K562 (cell line): ENCODE measurements around the gene NUTF2. TPM values are rescaled to one million over a fixed set of nuclear protein-coding genes. Genes with fewer than 3 reads are reported as not detected.

Source experiments
- CEBPB ChIP-seq: fragments of 450-650 bp; IDR thresholded peaks from 2 replicates; pipeline ENCODE4 v1.6.1; 2016; ENCODE audit warnings: missing genetic modification characterization, missing compliant biosample characterization
- EGR1 ChIP-seq: fragments of 450-650 bp; conservative IDR thresholded peaks from 2 replicates; pipeline ENCODE4 v1.6.1; 2017; ENCODE audit warnings: mild to moderate bottlenecking
- MAFF ChIP-seq: IDR thresholded peaks from 2 replicates; pipeline ENCODE4 v1.6.1; 2012; ENCODE audit warnings: low read length, improper control_type of control experiment
- MIER1 ChIP-seq: fragments of 450-650 bp; IDR thresholded peaks from 2 replicates; pipeline ENCODE4 v1.6.1; 2016; ENCODE audit warnings: antibody characterized with exemption, mild to moderate bottlenecking, low read depth
- NR4A1 ChIP-seq, 2 experiments: fragments of 250-450 bp in 1 of 2; fragments of 450-650 bp in 1 of 2; sonication (Bioruptor Pico) in 1 of 2; IDR thresholded peaks; 2 replicates each; pipeline versions ENCODE4 v1.4.0 to v1.6.1; 2016 to 2020; ENCODE audit warnings: mild to moderate bottlenecking in 2 of 2, missing compliant biosample characterization in 1 of 2, missing genetic modification characterization in 1 of 2, moderate library complexity in 1 of 2
- THRAP3 ChIP-seq: fragments of 450-650 bp; IDR thresholded peaks from 2 replicates; pipeline ENCODE4 v1.6.1; 2016; ENCODE audit warnings: mild to moderate bottlenecking, inconsistent platforms, borderline replicate concordance
- XRCC5 ChIP-seq: fragments of 200-400 bp; formaldehyde crosslinking; IDR thresholded peaks from 2 replicates; pipeline ENCODE4 v1.6.1; 2017; ENCODE audit warnings: low read depth, mild to moderate bottlenecking, low read length
- ZBTB7A ChIP-seq: IDR thresholded peaks from 2 replicates; pipeline ENCODE4 v1.6.1; 2011; ENCODE audit warnings: low read depth, mild to moderate bottlenecking, low read length, moderate library complexity, borderline replicate concordance; ENCODE audit not compliant: control insufficient read depth
- ZFX ChIP-seq: sonication (generic); formaldehyde crosslinking; IDR thresholded peaks from 2 replicates; pipeline ENCODE4 v1.8.0; 2022; ENCODE audit warnings: mild to moderate bottlenecking, missing genetic modification reagents, moderate library complexity
- ZNF41 ChIP-seq: fragments of 250-450 bp; sonication (Bioruptor Pico); conservative IDR thresholded peaks from 2 replicates; pipeline ENCODE4 v1.4.0; 2020; ENCODE audit warnings: mild to moderate bottlenecking
- ZNF583 ChIP-seq: fragments of 250-450 bp; sonication (Bioruptor Pico); IDR thresholded peaks from 2 replicates; pipeline ENCODE4 v1.4.0; 2020
- polyA plus RNA-seq, 8 experiments: library from polyadenylated mRNA; depleted of rRNA in 4 of 8; stranded (reverse) in 5 of 8; unstranded in 3 of 8; fragments of >200 nt; fragmentation: Nextera tagmentation in 2 of 8; fragmentation: Illumina TruSeq in 1 of 8; extraction: Ambion mirVana in 2 of 8; extraction: Trizol in 1 of 8; gene quantifications; 2 replicates each; pipeline versions ENCODE4 v1.2.1 to v1.2.3, GENCODE V29; 2011 to 2014; ENCODE audit warnings: inconsistent platforms in 1 of 8, missing spikeins in 1 of 8
- total RNA-seq, 7 experiments: library from RNA; depleted of rRNA in 6 of 7; stranded (reverse); fragments of >200 nt in 6 of 7; fragmentation: Illumina TruSeq in 2 of 7; extraction: Trizol in 2 of 7; gene quantifications; 2 replicates each; pipeline versions ENCODE4 v1.2.1 to v1.2.3, GENCODE V29; 2011 to 2021; ENCODE audit warnings: low replicate concordance in 1 of 7
- TF ChIP-seq, protein P1 (sequence below), 2 experiments: fragments of 150-350 bp in 1 of 2; IDR thresholded peaks; 2 replicates each; pipeline ENCODE4 v1.6.1; 2012 to 2016; ENCODE audit warnings: low read depth in 2 of 2, low read length in 2 of 2, mild to moderate bottlenecking in 1 of 2, moderate library complexity in 1 of 2
- TF ChIP-seq, protein P2 (sequence below): sonication (generic); formaldehyde crosslinking; IDR thresholded peaks from 2 replicates; pipeline ENCODE4 v1.8.0; 2022; ENCODE audit warnings: mild to moderate bottlenecking, missing genetic modification reagents, borderline replicate concordance
- TF ChIP-seq, protein P3 (sequence below), 2 experiments: fragments of 450-650 bp in 1 of 2; sonication (generic) in 1 of 2; formaldehyde crosslinking; conservative IDR thresholded peaks; 2 replicates each; pipeline versions ENCODE4 v1.4.0 to v1.8.1; 2020 to 2022; ENCODE audit warnings: mild to moderate bottlenecking in 1 of 2, missing genetic modification reagents in 1 of 2
- TF ChIP-seq, protein P4 (sequence below): fragments of 200-800 bp; sonication (Bioruptor generic); IDR thresholded peaks from 2 replicates; pipeline ENCODE4 v1.6.1; 2017; ENCODE audit warnings: missing genetic modification characterization, missing compliant biosample characterization
- TF ChIP-seq, protein P5 (sequence below): sonication (generic); formaldehyde crosslinking; IDR thresholded peaks from 2 replicates; pipeline ENCODE4 v1.8.0; 2022; ENCODE audit warnings: missing genetic modification reagents, mild to moderate bottlenecking, borderline replicate concordance

The NUTF2 gene
- total and polyA plus RNA-seq, 9 of the 15 experiments (the other 6 are each of a cell fraction or from before 2014, with no cell fraction given): 106 to 248 (median 147) TPM

DNA sequence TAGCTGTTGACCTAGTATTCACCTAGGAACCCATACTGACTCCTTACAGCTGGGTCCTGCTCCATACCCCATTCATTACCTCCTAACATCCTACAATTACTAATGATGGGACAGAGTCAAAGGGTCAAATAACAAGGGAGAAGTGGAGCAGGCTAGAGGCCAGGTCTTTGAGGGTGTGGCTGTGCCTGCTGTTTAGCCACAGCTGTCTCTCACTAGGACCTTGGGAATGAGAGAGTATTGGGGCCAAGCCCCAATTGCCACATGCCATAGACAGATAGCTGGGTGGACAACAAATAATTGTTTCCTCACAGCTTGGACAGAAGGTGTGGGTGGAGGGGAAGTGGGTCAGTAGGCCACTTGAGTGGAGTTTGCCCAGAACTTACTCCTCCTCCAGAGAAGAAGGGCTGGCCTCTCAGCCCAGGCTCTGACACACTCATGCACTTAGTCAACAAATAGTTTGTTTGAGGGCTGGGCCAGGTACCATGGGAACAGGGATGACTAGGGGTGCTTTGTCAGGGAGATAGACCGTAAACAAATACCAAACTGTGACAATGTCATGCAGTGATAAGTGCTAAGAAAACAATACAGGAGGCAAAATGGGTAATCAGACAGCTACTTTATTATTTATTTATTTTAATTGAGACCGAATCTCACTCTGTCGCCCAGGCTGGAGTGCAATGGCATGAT is 11.0 kb downstream of the NUTF2 start (continued):
- TF ChIP-seq, protein P1, sequence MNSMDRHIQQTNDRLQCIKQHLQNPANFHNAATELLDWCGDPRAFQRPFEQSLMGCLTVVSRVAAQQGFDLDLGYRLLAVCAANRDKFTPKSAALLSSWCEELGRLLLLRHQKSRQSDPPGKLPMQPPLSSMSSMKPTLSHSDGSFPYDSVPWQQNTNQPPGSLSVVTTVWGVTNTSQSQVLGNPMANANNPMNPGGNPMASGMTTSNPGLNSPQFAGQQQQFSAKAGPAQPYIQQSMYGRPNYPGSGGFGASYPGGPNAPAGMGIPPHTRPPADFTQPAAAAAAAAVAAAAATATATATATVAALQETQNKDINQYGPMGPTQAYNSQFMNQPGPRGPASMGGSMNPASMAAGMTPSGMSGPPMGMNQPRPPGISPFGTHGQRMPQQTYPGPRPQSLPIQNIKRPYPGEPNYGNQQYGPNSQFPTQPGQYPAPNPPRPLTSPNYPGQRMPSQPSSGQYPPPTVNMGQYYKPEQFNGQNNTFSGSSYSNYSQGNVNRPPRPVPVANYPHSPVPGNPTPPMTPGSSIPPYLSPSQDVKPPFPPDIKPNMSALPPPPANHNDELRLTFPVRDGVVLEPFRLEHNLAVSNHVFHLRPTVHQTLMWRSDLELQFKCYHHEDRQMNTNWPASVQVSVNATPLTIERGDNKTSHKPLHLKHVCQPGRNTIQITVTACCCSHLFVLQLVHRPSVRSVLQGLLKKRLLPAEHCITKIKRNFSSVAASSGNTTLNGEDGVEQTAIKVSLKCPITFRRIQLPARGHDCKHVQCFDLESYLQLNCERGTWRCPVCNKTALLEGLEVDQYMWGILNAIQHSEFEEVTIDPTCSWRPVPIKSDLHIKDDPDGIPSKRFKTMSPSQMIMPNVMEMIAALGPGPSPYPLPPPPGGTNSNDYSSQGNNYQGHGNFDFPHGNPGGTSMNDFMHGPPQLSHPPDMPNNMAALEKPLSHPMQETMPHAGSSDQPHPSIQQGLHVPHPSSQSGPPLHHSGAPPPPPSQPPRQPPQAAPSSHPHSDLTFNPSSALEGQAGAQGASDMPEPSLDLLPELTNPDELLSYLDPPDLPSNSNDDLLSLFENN (IDR thresholded peaks at IDR 0.05; ENCODE audit: low read depth in 2 of 2, low read length in 2 of 2): no peak; a peak in 1 of 4 replicates
- TF ChIP-seq ZBTB7A: no peak
- no peak for TF ChIP-seq ZNF583
- TF ChIP-seq MAFF: peak; percentile 13; the same call in 1 of the 2 replicates
- TF ChIP-seq, protein P2, sequence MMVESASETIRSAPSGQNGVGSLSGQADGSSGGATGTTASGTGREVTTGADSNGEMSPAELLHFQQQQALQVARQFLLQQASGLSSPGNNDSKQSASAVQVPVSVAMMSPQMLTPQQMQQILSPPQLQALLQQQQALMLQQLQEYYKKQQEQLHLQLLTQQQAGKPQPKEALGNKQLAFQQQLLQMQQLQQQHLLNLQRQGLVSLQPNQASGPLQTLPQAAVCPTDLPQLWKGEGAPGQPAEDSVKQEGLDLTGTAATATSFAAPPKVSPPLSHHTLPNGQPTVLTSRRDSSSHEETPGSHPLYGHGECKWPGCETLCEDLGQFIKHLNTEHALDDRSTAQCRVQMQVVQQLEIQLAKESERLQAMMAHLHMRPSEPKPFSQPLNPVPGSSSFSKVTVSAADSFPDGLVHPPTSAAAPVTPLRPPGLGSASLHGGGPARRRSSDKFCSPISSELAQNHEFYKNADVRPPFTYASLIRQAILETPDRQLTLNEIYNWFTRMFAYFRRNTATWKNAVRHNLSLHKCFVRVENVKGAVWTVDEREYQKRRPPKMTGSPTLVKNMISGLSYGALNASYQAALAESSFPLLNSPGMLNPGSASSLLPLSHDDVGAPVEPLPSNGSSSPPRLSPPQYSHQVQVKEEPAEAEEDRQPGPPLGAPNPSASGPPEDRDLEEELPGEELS (CRISPR knock-in tag): 0 out of 2 replicates have a peak, but pooled peaks have one; percentile 19
- TF ChIP-seq, protein P3, sequence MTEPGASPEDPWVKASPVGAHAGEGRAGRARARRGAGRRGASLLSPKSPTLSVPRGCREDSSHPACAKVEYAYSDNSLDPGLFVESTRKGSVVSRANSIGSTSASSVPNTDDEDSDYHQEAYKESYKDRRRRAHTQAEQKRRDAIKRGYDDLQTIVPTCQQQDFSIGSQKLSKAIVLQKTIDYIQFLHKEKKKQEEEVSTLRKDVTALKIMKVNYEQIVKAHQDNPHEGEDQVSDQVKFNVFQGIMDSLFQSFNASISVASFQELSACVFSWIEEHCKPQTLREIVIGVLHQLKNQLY (CRISPR knock-in tag; conservative IDR thresholded peaks at IDR 0.05): no peak
- TF ChIP-seq EGR1: peak; percentile 84
- TF ChIP-seq, protein P4, sequence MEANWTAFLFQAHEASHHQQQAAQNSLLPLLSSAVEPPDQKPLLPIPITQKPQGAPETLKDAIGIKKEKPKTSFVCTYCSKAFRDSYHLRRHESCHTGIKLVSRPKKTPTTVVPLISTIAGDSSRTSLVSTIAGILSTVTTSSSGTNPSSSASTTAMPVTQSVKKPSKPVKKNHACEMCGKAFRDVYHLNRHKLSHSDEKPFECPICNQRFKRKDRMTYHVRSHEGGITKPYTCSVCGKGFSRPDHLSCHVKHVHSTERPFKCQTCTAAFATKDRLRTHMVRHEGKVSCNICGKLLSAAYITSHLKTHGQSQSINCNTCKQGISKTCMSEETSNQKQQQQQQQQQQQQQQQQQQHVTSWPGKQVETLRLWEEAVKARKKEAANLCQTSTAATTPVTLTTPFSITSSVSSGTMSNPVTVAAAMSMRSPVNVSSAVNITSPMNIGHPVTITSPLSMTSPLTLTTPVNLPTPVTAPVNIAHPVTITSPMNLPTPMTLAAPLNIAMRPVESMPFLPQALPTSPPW (CRISPR knock-in tag): peak; percentile 47; the same call in 1 of the 2 replicates
- no peak for TF ChIP-seq THRAP3
- TF ChIP-seq MIER1: no peak
- TF ChIP-seq, protein P5, sequence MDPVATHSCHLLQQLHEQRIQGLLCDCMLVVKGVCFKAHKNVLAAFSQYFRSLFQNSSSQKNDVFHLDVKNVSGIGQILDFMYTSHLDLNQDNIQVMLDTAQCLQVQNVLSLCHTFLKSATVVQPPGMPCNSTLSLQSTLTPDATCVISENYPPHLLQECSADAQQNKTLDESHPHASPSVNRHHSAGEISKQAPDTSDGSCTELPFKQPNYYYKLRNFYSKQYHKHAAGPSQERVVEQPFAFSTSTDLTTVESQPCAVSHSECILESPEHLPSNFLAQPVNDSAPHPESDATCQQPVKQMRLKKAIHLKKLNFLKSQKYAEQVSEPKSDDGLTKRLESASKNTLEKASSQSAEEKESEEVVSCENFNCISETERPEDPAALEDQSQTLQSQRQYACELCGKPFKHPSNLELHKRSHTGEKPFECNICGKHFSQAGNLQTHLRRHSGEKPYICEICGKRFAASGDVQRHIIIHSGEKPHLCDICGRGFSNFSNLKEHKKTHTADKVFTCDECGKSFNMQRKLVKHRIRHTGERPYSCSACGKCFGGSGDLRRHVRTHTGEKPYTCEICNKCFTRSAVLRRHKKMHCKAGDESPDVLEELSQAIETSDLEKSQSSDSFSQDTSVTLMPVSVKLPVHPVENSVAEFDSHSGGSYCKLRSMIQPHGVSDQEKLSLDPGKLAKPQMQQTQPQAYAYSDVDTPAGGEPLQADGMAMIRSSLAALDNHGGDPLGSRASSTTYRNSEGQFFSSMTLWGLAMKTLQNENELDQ: 0 out of 2 replicates have a peak, but pooled peaks have one; percentile 21
- no peak for TF ChIP-seq NR4A1 (CRISPR knock-in tag; IDR thresholded peaks at IDR 0.05)
- TF ChIP-seq NR4A1 (tag; IDR thresholded peaks at IDR 0.05): no peak
- TF ChIP-seq ZFX (CRISPR knock-in tag): peak; percentile 41; the same call in 1 of the 2 replicates
- TF ChIP-seq CEBPB: 0 out of 2 replicates have a peak, but pooled peaks have one; percentile 20
- TF ChIP-seq XRCC5: no peak
- no peak for TF ChIP-seq ZNF41 (CRISPR knock-in tag)
